ENCODE data around the gene SUSD2. TPM values are rescaled to one million over a fixed set of nuclear protein-coding genes. Genes with fewer than 3 reads are reported as not detected.
"Not testable (repeated sequence)": the region's sequence is repeated elsewhere in the genome, so short reads cannot be mapped to it uniquely, and the experiment has no call there.

The SUSD2 gene
- total RNA-seq, 1 donor from 2014 or later, result 2.6 TPM

GRCh38 chr22:24201681-24202614 is 20.7 kb downstream of the SUSD2 start:
- intact Hi-C loops (cut with DNase I), result no loop called here
- ATAC-seq (ENCODE audit: poor library complexity) (no peak), DNase-seq (no peak)

GRCh38 chr22:24203856-24204255 is 22.6 kb downstream of the SUSD2 start:
- intact Hi-C loops (cut with DNase I); DNase-seq; ATAC-seq (ENCODE audit: poor library complexity): not testable (repeated sequence)

GRCh38 chr22:24205438-24206195 is 24.3 kb downstream of the SUSD2 start:
- intact Hi-C loops (cut with DNase I), result no loop called here
- ATAC-seq (ENCODE audit: poor library complexity) (no peak), DNase-seq (no peak)

GRCh38 chr22:24206460-24207263 is 25.4 kb downstream of the SUSD2 start:
- DNase-seq; intact Hi-C loops (cut with DNase I); ATAC-seq (ENCODE audit: poor library complexity): not testable (repeated sequence)

- no peak for DNase-seq
- intact Hi-C loops (cut with DNase I), result no loop called here
- ATAC-seq (ENCODE audit: poor library complexity), result no peak
These were observed 26.2 kb downstream of the SUSD2 start for GRCh38 chr22:24207264-24208011.

GRCh38 chr22:24208012-24208749 is 26.9 kb downstream of the SUSD2 start:
- intact Hi-C loops (cut with DNase I), result no loop called here
- ATAC-seq (ENCODE audit: poor library complexity), result peak; percentile 91
- DNase-seq, result no peak

- intact Hi-C loops (cut with DNase I), result no loop called here
- DNase-seq, result no peak
These were observed 27.7 kb downstream of the SUSD2 start for GRCh38 chr22:24209016-24209415.

GRCh38 chr22:24209687-24210086 is 28.4 kb downstream of the SUSD2 start:
- no peak for ATAC-seq (ENCODE audit: poor library complexity)
- intact Hi-C loops (cut with DNase I), result no loop called here
- no peak for DNase-seq

More at GRCh38 chr22:24209016-24209415, 27.7 kb downstream of the SUSD2 start:
- ATAC-seq (ENCODE audit: poor library complexity), result no peak

GRCh38 chr22:24210409-24210808 is 29.1 kb downstream of the SUSD2 start:
- ATAC-seq (ENCODE audit: poor library complexity); intact Hi-C loops (cut with DNase I); DNase-seq: not testable (repeated sequence)

GRCh38 chr22:24211716-24212115 is 30.4 kb downstream of the SUSD2 start:
- ATAC-seq (ENCODE audit: poor library complexity); intact Hi-C loops (cut with DNase I); DNase-seq: not testable (repeated sequence)

GRCh38 chr22:24213111-24213510 is 31.8 kb downstream of the SUSD2 start:
- DNase-seq; intact Hi-C loops (cut with DNase I); ATAC-seq (ENCODE audit: poor library complexity): not testable (repeated sequence)

GRCh38 chr22:24214467-24215285 is 33.4 kb downstream of the SUSD2 start:
- DNase-seq, result no peak
- peak; percentile 36 for ATAC-seq (ENCODE audit: poor library complexity)
- intact Hi-C loops (cut with DNase I), result no loop called here

- no peak for DNase-seq
- intact Hi-C loops (cut with DNase I), result no loop called here
- no peak for ATAC-seq (ENCODE audit: poor library complexity)
These were observed 35.4 kb downstream of the SUSD2 start for GRCh38 chr22:24216541-24217209.

GRCh38 chr22:24217384-24217783 is 36.1 kb downstream of the SUSD2 start:
- no peak for DNase-seq
- no peak for ATAC-seq (ENCODE audit: poor library complexity)
- intact Hi-C loops (cut with DNase I), result no loop called here

- ATAC-seq (ENCODE audit: poor library complexity) (no peak), DNase-seq (no peak)
- intact Hi-C loops (cut with DNase I), result no loop called here
These were observed 38.5 kb downstream of the SUSD2 start for GRCh38 chr22:24219750-24220149.

- no peak for DNase-seq
- no peak for ATAC-seq (ENCODE audit: poor library complexity)
- intact Hi-C loops (cut with DNase I), result no loop called here
These were observed 43.2 kb downstream of the SUSD2 start for GRCh38 chr22:24224468-24224867.
